8988T (cell line): ENCODE measurements around the gene SRRM4.

Source experiments
- DNase-seq: peaks from one replicate; pipeline ENCODE4 v3.0.0; 2011

Gene SRRM4

DNA sequence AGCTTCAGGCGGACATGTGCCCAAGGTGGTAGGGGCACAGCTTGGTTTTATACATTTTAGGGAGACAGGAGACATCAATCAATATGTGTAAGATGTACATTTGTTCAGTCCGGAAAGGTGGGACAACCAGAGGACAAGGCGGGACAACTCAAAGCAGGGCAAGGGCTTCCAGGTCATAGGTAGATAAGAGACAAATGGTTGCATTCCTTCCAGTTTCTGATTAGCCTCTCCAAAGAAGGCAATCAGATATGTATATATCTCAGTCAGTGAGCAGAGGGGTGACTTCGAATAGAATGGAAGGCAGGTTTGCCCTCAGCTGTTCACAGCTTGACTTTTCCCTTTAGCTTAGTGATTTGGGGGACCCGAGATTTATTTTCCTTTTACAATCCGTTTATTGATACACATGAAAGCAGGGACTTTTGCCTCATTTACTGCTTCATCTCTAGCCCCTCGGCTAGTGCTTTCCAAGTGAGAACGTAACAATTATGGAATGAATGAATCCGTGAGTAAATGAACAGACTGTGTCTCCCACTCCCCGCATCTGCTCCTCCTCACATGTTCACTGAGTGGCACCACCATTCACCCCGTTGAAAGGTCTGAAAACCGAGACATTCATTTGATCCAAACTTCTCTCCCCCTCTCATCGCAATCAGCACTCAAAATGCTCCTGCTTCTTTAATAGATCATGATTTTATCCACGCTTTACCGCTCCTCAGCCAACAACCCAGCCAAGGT lies 190.5 kb downstream of the SRRM4 start:
- DNase-seq = no peak

DNA sequence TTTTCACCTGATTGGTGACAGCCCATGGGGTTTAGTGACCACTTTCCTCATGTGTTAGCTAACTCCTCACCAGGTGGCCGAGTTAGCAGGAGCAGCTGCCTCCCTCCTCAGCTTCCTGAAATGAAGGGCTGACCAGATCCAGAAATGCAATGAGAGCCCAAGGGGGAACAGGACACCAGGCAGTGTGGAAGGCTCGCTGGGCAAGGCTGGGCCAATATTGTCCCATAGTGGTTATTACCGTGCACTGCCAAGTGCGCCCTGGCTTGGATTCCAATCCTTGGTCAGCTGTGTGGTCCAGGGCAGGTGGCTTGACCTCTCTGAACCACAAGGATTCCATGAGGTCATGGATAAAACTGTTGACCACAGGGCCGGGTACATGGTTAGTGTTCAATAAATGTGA lies 193.7 kb downstream of the SRRM4 start:
- no peak for DNase-seq

DNA sequence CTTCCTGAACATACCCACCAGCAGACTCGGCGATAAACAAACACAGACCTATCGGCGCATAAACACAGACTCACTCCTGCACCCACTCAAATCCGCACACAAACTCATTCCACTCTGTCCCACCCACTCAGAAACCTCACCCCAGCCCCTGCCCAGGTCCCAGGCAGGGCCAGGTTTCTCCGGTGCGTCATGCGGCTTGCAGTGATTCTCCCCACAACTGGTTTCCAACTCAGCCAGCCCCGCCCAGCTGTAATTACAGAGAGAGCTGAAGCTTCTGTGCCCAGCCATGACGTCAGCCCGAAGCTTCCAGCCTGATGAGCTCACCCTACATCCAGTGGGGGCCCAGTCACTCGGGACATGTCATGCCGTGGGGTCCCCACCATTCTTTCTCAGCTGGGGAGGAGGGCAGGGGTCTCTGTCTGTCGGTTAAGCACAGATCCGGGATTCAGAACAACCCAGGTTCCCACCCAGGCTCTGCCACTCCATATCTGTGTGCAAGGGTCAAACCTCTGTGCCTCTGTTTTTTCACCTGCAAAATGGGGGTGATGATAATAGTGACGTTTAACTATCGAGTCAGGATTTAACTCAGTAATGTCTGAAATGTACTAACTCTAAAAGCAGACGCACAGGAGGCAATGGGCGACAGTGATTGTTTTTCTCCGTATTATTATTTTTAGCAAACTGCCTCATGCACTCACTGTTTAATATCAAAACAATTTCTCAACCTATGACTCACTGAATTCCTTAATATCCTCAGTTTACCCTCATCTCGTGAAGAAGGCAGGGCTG lies 195.1 kb downstream of the SRRM4 start:
- DNase-seq = no peak

DNA sequence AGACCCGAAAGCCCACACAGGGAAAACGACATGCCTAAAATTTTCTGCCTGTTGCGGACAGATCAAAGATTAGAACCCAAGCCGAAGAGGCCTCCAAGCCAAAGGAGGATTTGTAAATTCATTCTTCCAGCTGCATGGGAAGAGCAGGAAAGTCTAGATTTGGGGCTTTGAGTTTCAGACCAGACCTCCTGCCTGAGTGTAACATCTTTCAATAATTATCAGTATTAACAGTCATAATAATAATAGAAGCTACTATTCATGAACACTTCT lies 195.7 kb downstream of the SRRM4 start:
- DNase-seq = no peak

DNA sequence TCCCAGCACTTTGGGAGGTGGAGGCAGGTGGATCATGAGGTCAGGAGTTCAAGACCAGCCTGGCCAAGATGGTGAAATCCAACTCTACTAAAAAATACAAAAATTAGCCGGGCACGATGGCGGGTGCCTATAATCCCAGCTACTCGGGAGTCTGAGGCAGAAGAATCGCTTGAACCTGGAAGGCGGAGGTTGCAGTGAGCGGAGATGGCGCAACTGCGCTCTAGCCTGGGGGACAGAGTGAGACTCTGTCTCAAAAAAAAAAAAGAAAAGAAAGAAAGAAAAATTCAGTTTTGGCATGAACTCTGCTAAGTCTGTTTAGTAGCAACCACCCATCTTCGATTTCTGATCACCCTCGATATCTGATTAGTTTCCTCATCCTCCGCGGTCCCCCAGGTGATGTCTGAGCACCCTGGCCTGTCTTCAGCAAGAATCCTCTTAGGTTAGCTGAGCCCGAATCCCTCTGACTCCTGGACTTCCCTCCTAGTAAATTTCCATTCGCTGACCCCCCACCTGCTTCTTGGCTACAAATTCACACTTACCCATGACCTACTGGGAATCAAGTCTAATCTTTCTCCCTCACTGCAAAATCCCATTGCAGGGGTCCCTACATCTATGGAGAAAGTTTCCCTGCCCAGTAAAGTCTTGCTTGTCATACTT lies 196.5 kb downstream of the SRRM4 start:
- no peak for DNase-seq

DNA sequence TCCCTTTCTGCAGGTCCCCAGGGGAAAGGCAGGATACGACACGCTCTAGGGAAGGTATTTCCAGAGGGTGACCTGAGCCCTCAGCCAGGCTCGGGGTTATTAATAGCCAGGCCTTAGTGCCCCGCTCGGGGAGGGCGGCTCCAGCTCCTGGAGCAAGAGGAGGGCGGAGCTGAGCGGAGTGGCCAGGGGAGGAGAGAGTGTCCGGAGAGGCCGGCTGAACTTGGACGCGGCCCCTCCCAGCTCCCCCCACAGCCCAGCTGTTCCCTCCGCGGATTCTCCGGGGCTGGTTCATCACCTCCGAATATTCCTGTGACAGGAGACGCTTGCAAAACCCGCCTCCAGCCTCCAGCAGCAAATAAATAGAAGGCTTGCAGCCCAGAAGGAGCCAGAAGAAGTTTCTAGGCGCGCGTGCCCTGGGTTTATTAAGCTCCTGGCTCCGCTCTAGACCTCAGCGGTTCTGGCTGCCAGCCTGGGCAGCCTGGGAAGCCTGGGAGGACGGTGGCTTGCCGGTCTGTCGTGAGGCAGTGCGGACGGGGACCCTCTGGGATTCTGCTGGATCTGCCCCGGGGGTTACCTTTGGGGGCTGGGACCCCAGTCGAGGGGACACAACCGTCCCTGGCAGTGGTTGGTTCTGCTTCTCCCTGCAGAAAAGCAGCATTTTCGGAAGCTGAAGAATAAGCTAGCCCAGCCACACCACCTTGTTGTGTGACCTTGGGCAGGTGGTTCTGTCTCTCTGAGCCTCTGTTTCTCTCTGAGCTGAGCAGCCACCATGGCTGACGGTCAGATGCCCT lies 197.4 kb downstream of the SRRM4 start, which contains the start of gene HSPB8:
Gene HSPB8 (plus strand): TSS at position 388 of the 791 bp plus-strand sequence. CDS start 382 bp downstream, at position 770.
- DNase-seq = peak; percentile 57

DNA sequence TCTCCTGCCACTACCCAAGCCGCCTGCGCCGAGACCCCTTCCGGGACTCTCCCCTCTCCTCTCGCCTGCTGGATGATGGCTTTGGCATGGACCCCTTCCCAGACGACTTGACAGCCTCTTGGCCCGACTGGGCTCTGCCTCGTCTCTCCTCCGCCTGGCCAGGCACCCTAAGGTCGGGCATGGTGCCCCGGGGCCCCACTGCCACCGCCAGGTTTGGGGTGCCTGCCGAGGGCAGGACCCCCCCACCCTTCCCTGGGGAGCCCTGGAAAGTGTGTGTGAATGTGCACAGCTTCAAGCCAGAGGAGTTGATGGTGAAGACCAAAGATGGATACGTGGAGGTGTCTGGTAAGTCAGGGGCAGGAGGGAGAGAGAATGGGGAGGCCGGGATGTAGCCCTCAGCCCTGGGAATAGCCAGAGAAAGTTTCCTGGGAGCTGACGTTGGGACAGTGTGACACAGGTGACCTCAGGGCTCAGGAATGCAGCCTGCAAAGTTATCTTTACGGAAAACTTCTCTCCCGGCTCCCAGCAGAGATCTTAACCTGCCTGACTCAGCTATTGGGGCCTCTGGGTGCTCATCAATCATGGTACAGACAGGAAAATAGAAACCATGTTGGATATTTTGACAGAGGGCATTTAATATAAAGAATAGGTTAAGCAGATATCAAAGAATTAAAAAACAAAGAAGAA lies 198.1 kb downstream of the SRRM4 start:
- DNase-seq = peak; percentile 46

DNA sequence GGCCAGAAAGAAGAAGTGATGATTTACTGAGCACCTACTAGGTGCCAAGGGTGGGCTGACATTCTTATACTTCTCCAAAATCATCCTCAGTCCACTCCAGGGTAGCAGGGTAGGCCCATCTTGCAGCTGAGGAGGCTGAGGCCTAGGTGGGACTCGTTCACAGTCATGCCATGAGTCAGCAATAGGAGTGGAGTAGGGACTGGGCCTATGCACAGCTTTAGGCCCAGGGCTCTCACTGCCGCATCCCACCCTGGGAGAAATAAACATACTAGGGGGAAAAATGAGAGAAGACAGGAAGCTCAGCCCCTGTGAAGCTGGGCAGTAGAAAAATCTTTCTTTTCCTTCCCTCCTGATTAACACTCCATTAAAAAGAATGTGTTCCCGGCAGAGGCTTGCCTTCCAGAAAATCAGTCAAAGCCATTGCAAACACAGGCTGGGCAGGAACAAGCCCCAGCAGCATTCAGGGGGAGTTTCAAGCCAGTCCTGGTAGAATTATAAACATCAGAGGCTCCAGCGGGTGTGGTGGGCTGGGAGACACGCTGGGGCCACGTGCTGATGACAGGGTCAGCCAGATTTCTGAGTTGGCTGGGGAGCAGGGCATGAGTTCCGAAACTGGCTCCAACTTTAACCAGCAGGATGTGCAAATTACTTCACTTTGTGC lies 199.2 kb downstream of the SRRM4 start:
- no peak for DNase-seq

DNA sequence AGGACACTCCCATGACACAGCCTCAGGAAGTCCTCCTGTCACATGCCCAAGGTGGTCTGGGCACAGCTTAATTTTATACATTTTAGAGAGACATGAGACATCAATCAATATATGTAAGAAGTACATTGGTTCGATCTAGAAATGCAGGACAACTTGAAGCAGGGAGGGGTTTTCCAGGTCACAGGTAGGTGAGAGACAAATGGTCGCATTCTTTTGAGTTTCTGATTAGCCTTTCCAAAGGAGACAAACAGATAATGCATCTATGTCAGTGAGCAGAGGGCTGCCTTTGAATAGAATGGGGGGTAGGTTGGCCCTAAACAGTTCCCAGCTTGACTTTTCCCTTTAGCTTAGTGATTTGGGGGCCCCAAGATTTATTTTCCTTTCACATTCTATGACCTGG lies 199.9 kb downstream of the SRRM4 start:
- DNase-seq = no peak

DNA sequence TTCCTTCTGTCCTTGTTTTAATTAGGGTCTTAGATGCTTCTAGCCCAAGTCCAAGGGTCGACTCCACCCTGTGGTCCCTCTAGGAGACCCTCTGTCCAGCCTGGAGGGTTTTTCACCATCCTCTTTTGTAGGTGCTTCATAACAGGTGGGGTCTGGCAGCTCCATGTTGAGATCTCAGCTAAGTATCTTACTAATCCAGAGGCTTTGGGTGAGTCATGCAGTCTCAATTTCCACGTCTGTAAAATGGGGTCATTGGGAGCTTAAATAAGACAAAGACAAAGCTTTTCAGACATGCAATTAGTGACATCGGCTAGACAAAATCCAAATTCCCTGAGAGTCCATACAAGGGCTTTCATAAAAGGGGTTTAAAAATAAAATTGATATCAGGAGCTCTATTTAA lies 200.6 kb downstream of the SRRM4 start:
- DNase-seq = no peak

DNA sequence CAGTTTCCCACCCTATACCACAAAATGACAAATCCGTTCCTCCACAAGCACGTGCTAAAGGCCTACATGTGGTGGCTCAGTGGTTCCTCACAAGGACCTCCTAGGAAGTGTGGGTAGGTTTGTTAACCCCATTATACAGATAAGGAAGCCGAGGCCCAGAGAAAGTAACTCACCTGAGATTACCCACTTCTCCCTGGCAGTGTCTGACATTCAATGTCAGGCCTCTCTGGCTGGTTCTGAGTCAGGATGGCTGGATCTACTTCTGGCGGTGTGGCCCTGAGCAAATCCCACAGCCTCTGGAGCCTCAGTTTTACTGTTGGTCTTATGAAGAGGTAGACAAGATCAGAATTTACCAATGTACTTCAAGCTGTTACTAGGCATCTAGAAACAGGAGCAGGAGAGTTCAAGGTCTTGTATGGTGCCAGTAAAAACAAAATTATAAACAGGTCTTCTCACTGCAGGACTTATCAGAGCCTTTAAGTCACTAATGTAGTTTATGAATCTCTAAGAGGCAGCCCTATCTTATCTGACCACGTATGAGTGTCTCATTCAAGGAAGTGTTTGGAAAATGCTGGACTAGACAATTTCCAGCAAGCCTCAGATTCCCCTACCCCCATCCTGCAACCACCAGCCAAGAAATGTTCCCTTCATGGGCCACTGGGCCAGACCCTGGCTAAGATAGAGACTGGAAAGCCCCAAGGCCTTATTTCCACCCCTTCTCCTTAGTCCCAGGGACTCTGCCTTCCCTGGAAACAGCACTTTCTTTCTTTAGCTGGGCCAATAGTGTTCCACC lies 201.6 kb downstream of the SRRM4 start:
- DNase-seq = no peak

DNA sequence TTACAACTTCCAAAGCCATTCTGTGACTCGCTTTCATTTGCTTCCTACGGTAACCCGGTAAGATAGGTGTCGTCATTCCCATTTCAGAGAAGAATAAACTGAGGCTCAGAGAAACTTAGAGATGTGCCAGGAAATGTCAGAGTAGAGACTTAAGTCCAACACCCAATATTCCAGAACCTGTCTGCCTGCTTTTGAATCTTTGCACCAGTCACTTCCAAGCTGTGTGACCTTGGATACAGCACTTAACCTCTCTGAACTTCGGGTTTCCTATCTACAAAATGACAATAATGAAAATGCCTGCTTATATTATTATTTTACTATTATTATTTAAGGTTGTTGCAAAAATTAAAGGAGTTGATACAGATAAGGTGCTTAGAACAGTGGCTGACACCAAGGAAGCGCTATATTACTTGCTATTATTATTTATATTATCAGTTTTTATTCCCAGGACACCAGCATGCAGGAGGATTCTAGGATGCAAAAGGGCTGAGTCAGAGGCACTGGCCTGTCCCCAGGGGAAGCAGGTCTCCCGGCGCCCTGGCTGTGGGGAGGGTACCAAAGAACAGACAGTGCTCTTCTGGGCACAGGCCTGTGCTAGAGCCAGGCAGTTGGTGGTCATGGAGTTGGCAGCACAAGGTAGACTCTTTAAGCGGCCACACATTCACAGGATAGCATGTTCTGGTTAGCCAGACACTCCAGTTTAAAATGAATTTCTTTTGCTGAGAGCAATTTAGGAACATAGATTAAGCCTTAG lies 202.8 kb downstream of the SRRM4 start:
- DNase-seq = no peak

DNA sequence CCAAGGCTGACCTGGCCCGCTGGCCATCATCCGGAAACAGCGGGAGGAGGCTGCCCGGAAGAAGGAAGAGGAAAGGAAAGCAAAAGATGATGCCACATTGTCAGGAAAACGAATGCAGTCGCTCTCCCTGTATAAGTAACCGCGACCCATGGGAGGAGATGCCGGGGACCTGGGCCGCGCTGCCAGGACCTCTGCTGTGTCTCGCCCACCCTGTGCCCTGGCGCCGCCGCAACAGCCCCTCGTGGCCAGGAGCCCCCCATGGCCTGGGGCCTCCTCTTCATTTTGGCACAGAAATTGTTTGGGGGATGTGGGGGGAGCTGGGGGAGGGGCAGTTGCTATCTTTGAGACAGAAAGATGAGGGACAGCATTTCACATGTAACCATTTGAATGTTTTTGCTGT lies 213.9 kb downstream of the SRRM4 start:
- DNase-seq = no peak

DNA sequence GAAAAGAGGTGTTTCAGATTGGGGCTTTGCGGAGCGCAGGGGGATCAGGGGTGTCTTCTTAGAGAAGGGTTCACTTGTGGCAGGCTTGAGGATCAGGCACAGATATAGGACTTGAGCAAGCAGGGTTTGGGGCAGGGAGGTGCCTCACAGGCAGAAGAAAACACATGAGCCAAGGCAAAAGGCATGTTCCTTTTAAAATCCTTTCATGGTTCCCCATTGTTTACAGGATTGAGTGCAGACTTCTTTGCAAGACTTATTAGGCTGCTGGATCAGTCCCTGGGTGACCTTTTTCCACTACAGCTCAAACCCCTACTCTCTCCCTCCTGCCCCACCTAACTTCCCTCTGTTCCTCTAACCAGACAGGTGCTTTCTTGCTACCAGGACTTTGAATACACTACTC lies 217.1 kb downstream of the SRRM4 start:
- DNase-seq = no peak

DNA sequence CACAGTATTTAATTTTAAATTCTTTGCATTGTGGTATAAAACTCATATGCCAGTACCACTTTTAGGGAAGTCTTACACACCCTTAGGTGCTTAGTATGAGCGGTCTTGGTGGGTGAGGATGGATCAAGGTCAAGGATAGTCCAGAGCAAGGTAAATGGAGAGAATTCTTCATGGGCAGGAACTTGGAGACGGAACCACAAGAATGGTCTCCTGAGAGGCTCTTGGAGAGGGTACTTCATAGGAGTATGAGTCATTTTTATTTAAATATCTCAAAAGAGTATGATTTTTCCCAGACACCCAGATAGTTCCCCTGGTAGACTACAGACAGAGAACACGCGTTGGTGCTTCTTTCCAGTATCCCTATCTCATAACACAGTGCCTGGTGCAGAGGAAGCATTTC lies 219.3 kb downstream of the SRRM4 start:
- DNase-seq = no peak

DNA sequence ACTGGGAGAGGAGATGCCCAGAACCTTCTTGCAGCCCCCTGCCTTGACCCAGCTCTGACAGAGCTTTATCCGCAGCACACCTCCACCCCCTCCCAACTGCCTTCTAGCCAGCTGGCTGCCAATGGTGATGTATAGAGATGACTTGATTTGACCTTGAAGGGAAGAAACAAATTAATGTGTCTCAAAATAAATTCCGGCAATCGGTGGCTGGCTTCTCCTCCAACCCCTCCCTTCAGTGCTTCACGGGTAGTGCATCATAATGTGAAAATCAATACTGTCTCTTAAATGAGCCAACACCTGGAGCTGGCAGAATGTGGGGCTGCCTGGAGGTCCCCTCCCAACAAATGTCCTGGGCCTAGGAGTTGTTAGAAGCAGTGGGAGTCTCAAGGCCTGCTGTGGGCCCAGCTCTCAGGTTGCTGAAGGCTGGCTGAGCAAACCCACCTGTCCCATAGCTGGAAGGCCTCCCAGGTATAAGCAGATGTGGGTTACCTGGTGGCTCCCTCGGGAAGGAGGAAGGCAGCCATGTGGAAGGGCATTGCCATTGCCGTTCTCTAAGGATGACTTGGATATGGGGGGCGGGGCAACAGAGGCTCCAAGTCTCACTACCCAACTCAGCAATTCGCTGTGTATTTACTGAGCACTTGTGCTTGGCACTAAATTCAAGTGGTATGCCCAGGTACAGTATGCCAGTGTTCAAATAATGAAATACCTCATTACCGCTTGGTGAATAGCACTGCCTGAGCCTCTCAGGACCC lies 220.6 kb downstream of the SRRM4 start:
- DNase-seq = no peak

DNA sequence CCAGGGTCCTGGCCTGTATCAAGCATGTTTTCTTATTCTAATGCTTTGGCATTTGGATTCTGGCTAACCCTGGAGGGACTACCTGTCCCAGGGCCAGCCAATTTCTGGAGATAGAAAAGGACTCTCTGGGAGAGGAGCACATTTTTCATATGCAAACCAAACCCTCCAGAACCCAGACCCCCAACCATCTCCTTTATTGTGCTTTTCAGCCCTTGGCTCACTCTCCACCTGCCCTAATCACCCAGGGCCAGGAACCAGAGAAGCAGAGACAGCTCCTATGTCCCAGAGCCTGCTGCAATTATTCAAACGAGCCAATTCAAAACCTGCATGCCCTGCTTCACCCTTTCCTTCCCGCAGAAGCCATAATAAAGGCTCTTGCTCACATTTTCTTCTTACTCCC lies 221.2 kb downstream of the SRRM4 start:
- no peak for DNase-seq

DNA sequence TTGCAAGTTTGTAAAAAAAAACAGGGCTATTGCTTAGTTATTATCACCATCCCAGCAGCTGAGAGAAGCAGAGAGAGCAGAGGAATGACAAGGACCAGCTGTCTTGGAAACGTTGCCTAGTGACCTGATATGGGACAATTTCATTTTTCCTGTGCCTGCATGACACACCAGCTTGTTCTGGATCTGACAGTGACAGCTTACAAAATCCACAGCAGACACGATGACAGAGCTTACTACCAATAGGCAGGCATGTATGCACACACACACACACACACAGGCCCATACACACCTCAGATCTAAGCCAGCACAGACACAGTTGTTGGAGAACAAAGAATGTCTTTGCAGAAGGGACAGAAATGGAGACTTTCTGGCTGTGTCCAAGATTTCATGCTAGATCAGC lies 222.8 kb downstream of the SRRM4 start:
- no peak for DNase-seq

DNA sequence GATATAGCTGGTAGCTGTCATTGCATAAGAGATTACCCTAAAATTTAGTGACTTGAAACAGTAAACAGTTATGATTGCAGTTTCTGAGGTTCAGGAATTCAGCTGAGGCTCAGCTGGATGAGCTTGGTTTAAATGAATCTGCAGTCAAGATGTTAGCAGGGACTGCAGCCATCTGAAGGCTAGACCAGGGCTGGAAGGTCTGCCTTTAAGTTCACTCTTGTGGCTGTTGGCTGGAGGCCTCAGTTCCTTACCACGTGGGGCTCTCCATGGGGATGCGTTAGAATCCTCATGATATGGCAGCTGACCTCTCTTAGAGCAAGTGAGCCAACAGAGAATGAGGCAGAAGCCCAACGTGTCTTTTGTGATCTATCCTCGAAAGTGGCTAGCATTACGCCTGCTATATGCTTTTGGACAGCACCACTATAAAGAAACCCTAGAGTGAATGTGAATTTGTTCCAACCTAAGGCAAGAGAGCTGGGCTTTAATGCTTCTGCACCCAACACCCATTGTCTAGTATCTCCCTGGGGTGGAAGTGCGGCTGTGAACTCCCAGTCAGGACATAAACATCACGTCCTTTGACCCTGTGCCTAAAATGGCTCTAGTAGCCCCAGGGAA lies 223.4 kb downstream of the SRRM4 start:
- no peak for DNase-seq
